A673 (cell line): ENCODE results near the gene CLSTN2.

ENCODE experiments used
- EZH2 ChIP-seq: fragments of 200-600 bp; sonication (generic); IDR thresholded peaks from 2 replicates; pipeline ENCODE4 v1.6.1; 2017; ENCODE audit warnings: borderline replicate concordance, low read depth, mild to moderate bottlenecking, mixed read lengths, antibody characterized with exemption, low read length; ENCODE audit not compliant: poor library complexity, severe bottlenecking
- TF ChIP-seq, protein P1 (sequence below): fragments of 300-800, 200-600 bp; sonication (generic); conservative IDR thresholded peaks from 2 replicates; pipeline ENCODE4 v1.5.1; 2017; ENCODE audit warnings: low read depth, mild to moderate bottlenecking, antibody characterized with exemption, low read length, moderate library complexity, mixed read lengths

- TF ChIP-seq, protein P1, sequence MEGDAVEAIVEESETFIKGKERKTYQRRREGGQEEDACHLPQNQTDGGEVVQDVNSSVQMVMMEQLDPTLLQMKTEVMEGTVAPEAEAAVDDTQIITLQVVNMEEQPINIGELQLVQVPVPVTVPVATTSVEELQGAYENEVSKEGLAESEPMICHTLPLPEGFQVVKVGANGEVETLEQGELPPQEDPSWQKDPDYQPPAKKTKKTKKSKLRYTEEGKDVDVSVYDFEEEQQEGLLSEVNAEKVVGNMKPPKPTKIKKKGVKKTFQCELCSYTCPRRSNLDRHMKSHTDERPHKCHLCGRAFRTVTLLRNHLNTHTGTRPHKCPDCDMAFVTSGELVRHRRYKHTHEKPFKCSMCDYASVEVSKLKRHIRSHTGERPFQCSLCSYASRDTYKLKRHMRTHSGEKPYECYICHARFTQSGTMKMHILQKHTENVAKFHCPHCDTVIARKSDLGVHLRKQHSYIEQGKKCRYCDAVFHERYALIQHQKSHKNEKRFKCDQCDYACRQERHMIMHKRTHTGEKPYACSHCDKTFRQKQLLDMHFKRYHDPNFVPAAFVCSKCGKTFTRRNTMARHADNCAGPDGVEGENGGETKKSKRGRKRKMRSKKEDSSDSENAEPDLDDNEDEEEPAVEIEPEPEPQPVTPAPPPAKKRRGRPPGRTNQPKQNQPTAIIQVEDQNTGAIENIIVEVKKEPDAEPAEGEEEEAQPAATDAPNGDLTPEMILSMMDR: no peak
- no peak for TF ChIP-seq EZH2
Measured at GRCh38 chr3:140365872-140366697, 431.1 kb downstream of the CLSTN2 start.
